Adrenal gland (tissue), 12 donors: Measurements from ENCODE around the gene PLD5. TPM values are rescaled to one million over a fixed set of nuclear protein-coding genes. Genes with fewer than 3 reads are reported as not detected.

ENCODE experiments used
- DNase-seq, 7 donors: peaks; one replicate each; pipeline ENCODE4 v3.0.0-alpha.2; 2019 to 2020
- H3K27ac ChIP-seq, 5 donors: fragments of 200-600 bp; sonication (generic) in 4 of 5; 1 replicate in 3 of 5; 2 replicates in 2 of 5; pipeline versions ENCODE4 v1.5.1 to v1.8.0; 2016 to 2020; ENCODE audit warnings: mild to moderate bottlenecking in 1 of 5
- H3K27me3 ChIP-seq: fragments of 200-600 bp; 2 replicates; pipeline ENCODE4 v1.8.0; 2021
- H3K36me3 ChIP-seq, 2 donors: fragments of 200-600 bp; replicated peaks in 1 of 2; 1 replicate in 1 of 2; 2 replicates in 1 of 2; pipeline versions ENCODE4 v1.5.1 to v1.8.0; 2018 to 2022
- H3K4me1 ChIP-seq, 2 donors: fragments of 200-600 bp; replicated peaks in 1 of 2; 1 replicate in 1 of 2; 2 replicates in 1 of 2; pipeline versions ENCODE4 v1.5.1 to v1.8.0; 2018 to 2021
- H3K4me3 ChIP-seq, 4 donors: fragments of 200-600 bp; sonication (generic) in 3 of 4; one replicate each; pipeline ENCODE4 v1.5.1; 2016 to 2018
- H3K9me3 ChIP-seq, 3 donors: fragments of 200-600 bp; sonication (generic) in 1 of 3; replicated peaks in 1 of 3; 1 replicate in 2 of 3; 2 replicates in 1 of 3; pipeline versions ENCODE4 v1.5.1 to v1.8.0; 2016 to 2021
- CTCF ChIP-seq, 6 experiments: fragments of 450-650 bp in 4 of 6; fragments of 200-600 bp in 2 of 6; sonication (generic) in 1 of 6; IDR thresholded peaks; 1 replicate in 5 of 6; 2 replicates in 1 of 6; pipeline versions ENCODE4 v1.5.1 to v1.8.0; 2016 to 2021; ENCODE audit warnings: antibody characterized with exemption in 6 of 6, mild to moderate bottlenecking in 2 of 6, moderate library complexity in 1 of 6
- POLR2A ChIP-seq, 2 donors: fragments of 450-650 bp; IDR thresholded peaks; one replicate each; pipeline ENCODE4 v1.6.1; 2017; ENCODE audit warnings: antibody characterized with exemption in 2 of 2, mild to moderate bottlenecking in 2 of 2, moderate library complexity in 1 of 2
- WGBS, 4 donors: extraction: QIAGEN DNeasy Blood & Tissue Kit in 2 of 4; methylation state at CpG; one replicate each; pipeline versions ENCODE4 v1.1.5 to v1.1.7; 2013 to 2017; 5-methylcytosine and 5-hydroxymethylcytosine counted together
- intact Hi-C, 2 donors: fragments of 100-400 bp; cut with DNase I; formaldehyde crosslinking; loops; one replicate each; pipeline versions ENCODE4 v1.14.1 to v1.15.0; 2022 to 2023
- polyA plus RNA-seq, 3 donors: library from polyadenylated mRNA; stranded (reverse); fragments of 200-250 nt in 2 of 3; fragments of 350-450 nt in 1 of 3; fragmentation: Illumina TruSeq in 1 of 3; extraction: RNeasy Lipid Tissue Mini Kit (QIAGEN cat#74804) in 1 of 3; gene quantifications; one replicate each; pipeline ENCODE4 v1.2.3, GENCODE V29; 2013 to 2014
- total RNA-seq, 9 donors: library from RNA; depleted of rRNA in 4 of 9; stranded (reverse); fragments of >200 nt in 4 of 9; fragments of 120-200 nt in 1 of 9; fragmentation: NEBNext Ultra II Directional in 1 of 9; extraction: Animal tissue kit (Norgen Biotek cat#: 25700) in 1 of 9; gene quantifications; one replicate each; pipeline versions ENCODE4 v1.1.0 to v1.2.4, GENCODE V29; 2013 to 2023
- donor health status: healthy with polysubstance abuse.
- donor health status: Bipolar disorder and iron deficiency.
- donor health status: DM: yes; HTN: yes; CAD: no.
- donor health status: DM: no; HTN: no; CAD: no.
- donor health status: DM: no; HTN: no; CAD: no.
- donor health status: DM: yes; HTN: yes; CAD: no.

PLD5 gene
- total and polyA plus RNA-seq, 12 donors = 0.24 to 9.6 (median 2.5) TPM

- WGBS, 4 donors = 77 to 93% (median 85%) methylated on average over 7 of the region's 7 CpGs
- no peaks in the 10 kb centered on the region for H3K27me3 ChIP-seq
These were observed 328.4 kb downstream of the PLD5 start for GRCh38 chr1:242196101-242196500.

GRCh38 chr1:242189591-242189990 is 334.9 kb downstream of the PLD5 start:
- Histone ChIP-seq H3K9me3 (no peaks in the 10 kb centered on the region), H3K36me3 (no peaks in the 10 kb centered on the region), H3K4me1 (no peaks in the 10 kb centered on the region), H3K27ac (no peak overlapping the region), H3K27me3 (no peaks in the 10 kb centered on the region), H3K4me3 (no peak overlapping the region)
- WGBS, 4 donors = 71 to 88% (median 84%) methylated on average over 2 of the region's 2 CpGs
- intact Hi-C loops = no loop called here
- no peak for DNase-seq
- no peak for TF ChIP-seq CTCF (IDR thresholded peaks at IDR 0.05)
- TF ChIP-seq POLR2A (IDR thresholded peaks at IDR 0.05) = no peak

More at GRCh38 chr1:242196101-242196500, 328.4 kb downstream of the PLD5 start:
- no peak overlapping the region for H3K4me3 ChIP-seq
- H3K36me3 ChIP-seq = no peaks in the 10 kb centered on the region
- TF ChIP-seq POLR2A (IDR thresholded peaks at IDR 0.05) (no peak), CTCF (IDR thresholded peaks at IDR 0.05) (no peak)
- H3K4me1 ChIP-seq = no peaks in the 10 kb centered on the region
- no peak for DNase-seq
- no peaks in the 10 kb centered on the region for H3K9me3 ChIP-seq
- no peak overlapping the region for H3K27ac ChIP-seq
- intact Hi-C loops = no loop called here

- no peaks in the 10 kb centered on the region for H3K27me3 ChIP-seq
- H3K27ac ChIP-seq = no peak overlapping the region
- no peak for DNase-seq
- no peaks in the 10 kb centered on the region for H3K36me3 ChIP-seq
- H3K4me3 ChIP-seq = no peak overlapping the region
- WGBS, 4 donors = 78 to 84% (median 83%) methylated on average over 5 of the region's 5 CpGs
- intact Hi-C loops = no loop called here
- no peak for TF ChIP-seq POLR2A (IDR thresholded peaks at IDR 0.05)
- TF ChIP-seq CTCF (IDR thresholded peaks at IDR 0.05) = no peak
- H3K9me3 ChIP-seq = no peaks in the 10 kb centered on the region
- no peaks in the 10 kb centered on the region for H3K4me1 ChIP-seq
These were observed 336.7 kb downstream of the PLD5 start for GRCh38 chr1:242187816-242188215.

- Histone ChIP-seq H3K36me3 (no peaks in the 10 kb centered on the region), H3K4me3 (no peak overlapping the region), H3K4me1 (no peaks in the 10 kb centered on the region), H3K27ac (no peak overlapping the region), H3K9me3 (no peaks in the 10 kb centered on the region), H3K27me3 (no peaks in the 10 kb centered on the region)
- intact Hi-C loops = no loop called here
- no peak for DNase-seq
- 48 to 61% (median 58%) methylated on average over 1 of the region's 1 CpG for WGBS, 4 donors
- TF ChIP-seq CTCF (IDR thresholded peaks at IDR 0.05) (no peak), POLR2A (IDR thresholded peaks at IDR 0.05) (no peak)
These were observed 337.3 kb downstream of the PLD5 start for GRCh38 chr1:242187171-242187570.
